ENCODE results near the gene DPCD. TPM values are rescaled to one million over a fixed set of nuclear protein-coding genes. Genes with fewer than 3 reads are reported as not detected.
A peak's percentile ranks its signal among the peaks of the same experiment; 100 is the strongest.
"Not testable (repeated sequence)": the region's sequence is repeated elsewhere in the genome, so short reads cannot be mapped to it uniquely, and the experiment has no call there.

DPCD gene
- total and polyA plus RNA-seq, 3 donors from 2014 or later: 70.9 to 267 (median 87.6) TPM

DNA sequence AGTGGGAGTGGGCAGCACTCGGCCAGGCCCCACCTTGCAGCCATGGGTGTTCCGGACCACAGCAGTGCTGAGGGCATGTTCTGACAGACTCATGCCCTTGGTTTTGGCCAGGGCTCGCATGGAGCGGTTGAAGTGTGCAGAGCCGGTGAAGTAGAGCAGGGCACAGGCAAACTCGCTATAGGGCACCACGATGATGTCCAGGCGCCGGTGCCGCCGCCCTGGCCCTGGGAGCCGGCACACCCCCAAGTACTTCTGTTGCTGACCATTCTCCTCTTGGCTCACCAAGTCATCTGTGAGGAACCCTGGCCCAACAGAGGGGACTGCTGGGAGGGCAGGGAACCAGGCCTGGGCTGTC is 8.6 kb upstream of the DPCD start:
- Histone ChIP-seq H3K36me3 (ENCODE audit: low read depth, missing control alignments) (no peaks in the 10 kb centered on the region), H3K4me1 (no peaks in the 10 kb centered on the region), H3K4me3 (no peak overlapping the region), H3K27ac (no peak overlapping the region), H3K27me3 (no peaks in the 10 kb centered on the region), H3K9me3 (no peaks in the 10 kb centered on the region)
- TF ChIP-seq POLR2A (IDR thresholded peaks at IDR 0.05): no peak
- TF ChIP-seq, protein P1, sequence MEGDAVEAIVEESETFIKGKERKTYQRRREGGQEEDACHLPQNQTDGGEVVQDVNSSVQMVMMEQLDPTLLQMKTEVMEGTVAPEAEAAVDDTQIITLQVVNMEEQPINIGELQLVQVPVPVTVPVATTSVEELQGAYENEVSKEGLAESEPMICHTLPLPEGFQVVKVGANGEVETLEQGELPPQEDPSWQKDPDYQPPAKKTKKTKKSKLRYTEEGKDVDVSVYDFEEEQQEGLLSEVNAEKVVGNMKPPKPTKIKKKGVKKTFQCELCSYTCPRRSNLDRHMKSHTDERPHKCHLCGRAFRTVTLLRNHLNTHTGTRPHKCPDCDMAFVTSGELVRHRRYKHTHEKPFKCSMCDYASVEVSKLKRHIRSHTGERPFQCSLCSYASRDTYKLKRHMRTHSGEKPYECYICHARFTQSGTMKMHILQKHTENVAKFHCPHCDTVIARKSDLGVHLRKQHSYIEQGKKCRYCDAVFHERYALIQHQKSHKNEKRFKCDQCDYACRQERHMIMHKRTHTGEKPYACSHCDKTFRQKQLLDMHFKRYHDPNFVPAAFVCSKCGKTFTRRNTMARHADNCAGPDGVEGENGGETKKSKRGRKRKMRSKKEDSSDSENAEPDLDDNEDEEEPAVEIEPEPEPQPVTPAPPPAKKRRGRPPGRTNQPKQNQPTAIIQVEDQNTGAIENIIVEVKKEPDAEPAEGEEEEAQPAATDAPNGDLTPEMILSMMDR (IDR thresholded peaks at IDR 0.05): no peak
- WGBS, 2 donors: 100% methylated on average over 10 of the region's 12 CpGs; no CpG with 5 or more reads in 1 of the 2 donors
- DNase-seq: no peak
- intact Hi-C loops (cut with DNase I; ENCODE audit: low total_unique reads): no loop called here

- Histone ChIP-seq H3K36me3 (ENCODE audit: low read depth, missing control alignments) (no peaks in the 10 kb centered on the region), H3K27ac (no peak overlapping the region), H3K9me3 (no peaks in the 10 kb centered on the region), H3K27me3 (no peaks in the 10 kb centered on the region), H3K4me1 (no peaks in the 10 kb centered on the region), H3K4me3 (no peak overlapping the region)
- 90 to 91% methylated on average over 7 to 10 of the region's 10 CpGs for WGBS, 2 donors
- TF ChIP-seq POLR2A (IDR thresholded peaks at IDR 0.05): no peak
- TF ChIP-seq, protein P1 (IDR thresholded peaks at IDR 0.05): no peak
- intact Hi-C loops (cut with DNase I; ENCODE audit: low total_unique reads): no loop called here
- no peak for DNase-seq
These were observed 7.4 kb upstream of the DPCD start for GRCh38 chr10:101580486-101581399.

GRCh38 chr10:101585841-101586240 is 2.3 kb upstream of the DPCD start:
- H3K4me3 ChIP-seq: no peak overlapping the region
- no peak for DNase-seq
- 79 to 96% methylated on average over 6 to 9 of the region's 9 CpGs for WGBS, 2 donors
- TF ChIP-seq, protein P1 (IDR thresholded peaks at IDR 0.05): no peak
- TF ChIP-seq POLR2A (IDR thresholded peaks at IDR 0.05): no peak
- no peaks in the 10 kb centered on the region for H3K36me3 ChIP-seq (ENCODE audit: low read depth, missing control alignments)
- no peaks in the 10 kb centered on the region for H3K27me3 ChIP-seq
- intact Hi-C loops (cut with DNase I; ENCODE audit: low total_unique reads): no loop called here
- peaks cover 10% of the 10 kb centered on the region for H3K4me1 ChIP-seq
- H3K9me3 ChIP-seq: no peaks in the 10 kb centered on the region
- H3K27ac ChIP-seq: no peak overlapping the region

DNA sequence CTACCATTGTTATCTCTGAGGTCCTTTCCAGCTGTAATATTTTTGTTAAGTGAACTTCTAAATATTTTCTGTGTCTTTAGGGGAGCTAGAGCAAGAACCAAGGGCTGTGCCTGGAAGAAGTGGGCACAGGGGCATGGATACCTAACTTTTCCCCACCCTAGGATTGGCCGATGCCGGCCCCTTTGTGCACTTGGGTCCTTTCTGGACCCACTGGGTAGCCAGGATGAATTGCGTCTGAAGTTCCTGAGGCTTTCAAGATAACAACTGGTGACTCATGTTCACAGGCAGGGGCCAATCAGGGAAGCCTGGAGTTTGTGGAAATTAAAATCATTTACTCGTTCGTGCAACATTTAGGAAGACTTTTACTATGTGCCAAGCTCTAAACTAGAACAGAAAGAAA is 758 bp downstream of the DPCD start:
- intact Hi-C loops (cut with DNase I; ENCODE audit: low total_unique reads): no loop called here

GRCh38 chr10:101593331-101593730 is 5.2 kb downstream of the DPCD start:
- DNase-seq; H3K4me3 ChIP-seq; H3K27me3 ChIP-seq; intact Hi-C loops (cut with DNase I; ENCODE audit: low total_unique reads); H3K4me1 ChIP-seq; H3K36me3 ChIP-seq (ENCODE audit: low read depth, missing control alignments); H3K9me3 ChIP-seq; H3K27ac ChIP-seq: not testable (repeated sequence)
- WGBS, 2 donors: 54 to 93% methylated on average over 2 of the region's 2 CpGs

More for the DNA sequence above, 758 bp downstream of the DPCD start:
- H3K27me3 ChIP-seq: no peaks in the 10 kb centered on the region
- WGBS, 2 donors: 37 to 42% methylated on average over 5 of the region's 5 CpGs
- no peaks in the 10 kb centered on the region for H3K9me3 ChIP-seq
- no peak for TF ChIP-seq POLR2A (IDR thresholded peaks at IDR 0.05)
- TF ChIP-seq, protein P1 (IDR thresholded peaks at IDR 0.05): no peak
- peak overlapping the region; percentile 63 to 84 for H3K4me3 ChIP-seq
- H3K4me1 ChIP-seq: peaks cover 10% of the 10 kb centered on the region
- H3K27ac ChIP-seq: no peak overlapping the region
- H3K36me3 ChIP-seq (ENCODE audit: low read depth, missing control alignments): no peaks in the 10 kb centered on the region
- no peak for DNase-seq
